ENCODE results near the gene EME2. TPM values are rescaled to one million over a fixed set of nuclear protein-coding genes. Genes with fewer than 3 reads are reported as not detected.
A peak's percentile ranks its signal among the peaks of the same experiment; 100 is the strongest.

The EME2 gene
- total and polyA plus RNA-seq, 12 donors: 1.8 to 90.7 (median 19.2) TPM

GRCh38 chr16:1770328-1771187, 2.1 kb upstream of the EME2 start:
- intact Hi-C loops (cut with DNase I): loop anchor here in 1 of 2 donors (5.0 kb wide), 1 partner anchor 57 kb away; the partner anchor contains the start of genes FAHD1 and HAGH
- TF ChIP-seq POLR2A (IDR thresholded peaks at IDR 0.05) (peak; percentile 57 to 78), CTCF (IDR thresholded peaks at IDR 0.05) (peak in 1 of 6 experiments; percentile 12)
- peaks cover 26 to 36% of the 10 kb centered on the region in 2 donors for H3K4me1 ChIP-seq (replicated peaks in 1 of 2)
- peak; percentile 84 to 95 (median 90) for DNase-seq
- H3K36me3 ChIP-seq (replicated peaks in 1 of 2): peaks cover 0 to 40% of the 10 kb centered on the region in 2 donors
- peak overlapping the region; percentile 9 to 93 (median 91) for H3K27ac ChIP-seq
- H3K27me3 ChIP-seq: no peaks in the 10 kb centered on the region
- 3 to 13% (median 5%) methylated on average over 28 to 81 of the region's 81 CpGs for WGBS, 4 donors
- H3K9me3 ChIP-seq (replicated peaks in 1 of 3): no peaks in the 10 kb centered on the region
- H3K4me3 ChIP-seq: peak overlapping the region; percentile 48 to 99 (median 92)

- no peaks in the 10 kb centered on the region for H3K9me3 ChIP-seq (replicated peaks in 1 of 3)
- WGBS, 4 donors: 0 to 1% (median 0%) methylated on average over 18 to 79 of the region's 79 CpGs
- H3K4me3 ChIP-seq: peak within 1 kb of the TSS; percentile 48 to 99 (median 92)
- peaks cover 26 to 36% of the 10 kb centered on the region in 2 donors for H3K4me1 ChIP-seq (replicated peaks in 1 of 2)
- H3K27me3 ChIP-seq: no peaks in the 10 kb centered on the region
- H3K36me3 ChIP-seq (replicated peaks in 1 of 2): peaks cover 0 to 40% of the 10 kb centered on the region in 2 donors
- peak within 1 kb of the TSS; percentile 9 to 93 (median 91) for H3K27ac ChIP-seq
- TF ChIP-seq POLR2A (IDR thresholded peaks at IDR 0.05): peak in 1 of 2 donors; percentile 50
- TF ChIP-seq CTCF (IDR thresholded peaks at IDR 0.05): no peak
- intact Hi-C loops (cut with DNase I): loop anchor here in 1 of 2 donors (5.0 kb wide), 1 partner anchor 56 kb away; the partner anchor contains the start of genes FAHD1 and HAGH
- peak; percentile 73 to 90 (median 82) for DNase-seq
Observed at GRCh38 chr16:1771188-1771863, 1.3 kb upstream of the EME2 start, which contains the start of gene NME3. TSS of gene NME3 (minus strand) at chr16:1771543. CDS start at chr16:1771534, 9 bp downstream.

GRCh38 chr16:1771864-1772361, 697 bp upstream of the EME2 start:
- no peak for DNase-seq
- H3K27ac ChIP-seq: peak overlapping the region in 4 of 5 donors; percentile 87 to 93 (median 92)
- no peaks in the 10 kb centered on the region for H3K27me3 ChIP-seq
- TF ChIP-seq CTCF (IDR thresholded peaks at IDR 0.05) (no peak), POLR2A (IDR thresholded peaks at IDR 0.05) (no peak)
- intact Hi-C loops (cut with DNase I): loop anchor here in 1 of 2 donors (5.0 kb wide), 1 partner anchor 55 kb away; the partner anchor contains the start of genes FAHD1 and HAGH
- H3K9me3 ChIP-seq (replicated peaks in 1 of 3): no peaks in the 10 kb centered on the region
- WGBS, 4 donors: 7 to 11% (median 9%) methylated on average over 15 to 22 of the region's 22 CpGs
- peaks cover 0 to 40% of the 10 kb centered on the region in 2 donors for H3K36me3 ChIP-seq (replicated peaks in 1 of 2)
- H3K4me1 ChIP-seq (replicated peaks in 1 of 2): peaks cover 26 to 36% of the 10 kb centered on the region in 2 donors
- H3K4me3 ChIP-seq: peak overlapping the region in 2 of 4 donors; percentile 91 to 99

Data from adrenal gland (tissue), 12 donors.